T1000 (cell line): ENCODE measurements around the gene HIGD1A.

ENCODE experiments used
- DNase-seq: peaks from one replicate; lab custom pipeline; 2025; ENCODE audit warnings: mixed read lengths; lab: John Stamatoyannopoulos, UW

Gene HIGD1A

DNA sequence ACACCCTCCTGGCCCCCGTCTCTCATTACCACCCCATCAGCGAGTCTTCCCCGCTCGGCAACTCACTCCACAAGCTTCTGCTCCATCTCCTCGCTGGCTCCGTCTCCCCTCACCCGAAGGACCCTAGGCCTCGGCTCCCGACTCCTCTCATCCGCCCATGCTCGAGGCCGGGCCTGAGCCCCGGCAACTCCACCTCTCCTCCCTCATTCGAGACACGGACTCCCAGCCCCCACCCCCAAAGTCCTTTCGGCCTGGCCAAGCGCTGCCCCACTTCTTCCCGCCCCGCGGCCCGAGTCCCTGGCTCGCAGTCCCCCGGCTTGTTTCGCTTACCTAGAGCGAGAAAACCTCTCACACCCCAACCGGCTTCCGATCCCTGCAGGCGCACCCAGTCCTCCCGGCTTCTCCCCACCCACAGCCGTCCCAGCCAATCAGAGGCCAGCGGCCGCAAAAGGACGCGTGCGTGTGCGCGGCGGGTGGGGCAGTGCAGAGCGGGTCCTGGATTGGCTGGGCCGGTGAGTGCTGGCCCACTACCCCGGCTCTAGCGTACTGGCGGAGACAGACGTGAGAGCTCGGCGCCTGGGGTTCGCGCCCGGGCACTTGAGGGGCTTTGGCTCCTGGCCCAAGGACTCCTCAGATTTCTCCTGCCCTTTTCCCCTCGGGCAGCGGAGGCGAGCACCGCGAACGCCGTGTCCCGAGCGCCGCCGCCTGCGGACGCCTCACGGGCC, at the start of gene HIGD1A:
Gene HIGD1A, minus strand, starts transcription at position 385 of the 725 bp plus-strand sequence. CDS start 10,237 bp downstream, outside the sequence.
- peak; percentile 89 for DNase-seq

DNA sequence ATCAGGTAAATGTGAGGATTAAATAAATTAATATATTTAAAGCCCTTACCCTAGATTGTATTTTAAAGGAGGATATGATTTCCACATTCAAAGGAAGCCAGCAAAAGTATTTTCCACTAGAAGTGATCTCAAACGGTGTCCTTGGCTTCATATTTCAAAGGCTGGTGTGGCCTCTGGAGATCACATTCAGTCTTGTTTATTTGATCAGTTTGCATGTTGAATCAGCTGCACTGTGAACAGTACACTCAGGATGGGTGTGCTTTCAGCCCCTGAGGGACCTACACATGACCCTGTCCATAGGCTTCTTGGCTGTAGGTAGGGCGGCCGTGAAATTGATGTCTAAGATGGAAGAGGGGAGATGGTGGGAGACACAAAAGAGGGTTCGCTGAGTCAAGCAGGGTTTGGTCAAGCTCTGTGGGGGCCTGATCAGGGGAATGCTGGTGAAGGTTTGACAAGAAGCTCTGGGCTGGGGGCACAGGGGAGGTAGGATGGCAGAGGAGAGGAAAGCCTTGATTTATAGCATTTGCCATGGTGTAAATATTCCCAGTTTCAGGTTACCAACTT, 49.5 kb upstream of the HIGD1A start:
- no peak for DNase-seq

DNA sequence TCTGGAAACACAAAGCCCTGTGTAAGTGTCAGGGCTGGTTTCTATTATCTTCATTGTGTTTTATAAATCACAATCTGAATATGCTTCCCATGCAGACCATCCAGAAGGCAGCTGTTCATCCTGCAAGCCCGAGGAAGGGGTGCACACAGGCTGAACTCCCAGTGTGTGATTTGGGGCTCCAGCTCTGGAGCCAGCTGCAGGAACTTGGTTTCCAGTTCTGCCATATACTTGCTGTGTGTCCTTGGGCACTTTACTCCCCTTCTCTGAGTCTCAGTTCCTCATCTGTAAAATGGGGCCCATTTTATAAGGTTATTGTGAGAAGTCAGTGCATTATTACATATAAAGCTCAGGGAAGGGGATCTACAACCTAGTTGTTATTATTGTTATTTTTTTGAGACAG, 48.8 kb upstream of the HIGD1A start:
- no peak for DNase-seq

DNA sequence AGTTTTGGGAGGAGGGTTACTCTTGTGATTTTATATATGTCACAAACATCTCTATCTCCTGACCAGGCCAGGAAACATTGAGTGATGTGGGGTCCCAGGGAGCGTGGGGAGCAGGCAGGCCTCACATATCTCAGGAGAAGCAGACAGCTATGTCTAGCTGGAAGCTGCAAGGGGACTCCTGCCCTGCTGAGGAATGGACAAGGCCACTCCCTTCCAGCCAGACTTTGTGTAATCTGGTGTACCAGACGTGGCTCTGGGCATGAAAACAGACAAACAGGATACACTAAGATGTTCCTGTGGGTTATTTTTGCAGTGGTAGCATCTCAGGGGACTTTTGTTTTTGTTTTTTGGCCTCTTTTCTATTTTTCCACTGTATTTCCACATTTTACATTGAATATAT, 48.2 kb upstream of the HIGD1A start:
- no peak for DNase-seq

DNA sequence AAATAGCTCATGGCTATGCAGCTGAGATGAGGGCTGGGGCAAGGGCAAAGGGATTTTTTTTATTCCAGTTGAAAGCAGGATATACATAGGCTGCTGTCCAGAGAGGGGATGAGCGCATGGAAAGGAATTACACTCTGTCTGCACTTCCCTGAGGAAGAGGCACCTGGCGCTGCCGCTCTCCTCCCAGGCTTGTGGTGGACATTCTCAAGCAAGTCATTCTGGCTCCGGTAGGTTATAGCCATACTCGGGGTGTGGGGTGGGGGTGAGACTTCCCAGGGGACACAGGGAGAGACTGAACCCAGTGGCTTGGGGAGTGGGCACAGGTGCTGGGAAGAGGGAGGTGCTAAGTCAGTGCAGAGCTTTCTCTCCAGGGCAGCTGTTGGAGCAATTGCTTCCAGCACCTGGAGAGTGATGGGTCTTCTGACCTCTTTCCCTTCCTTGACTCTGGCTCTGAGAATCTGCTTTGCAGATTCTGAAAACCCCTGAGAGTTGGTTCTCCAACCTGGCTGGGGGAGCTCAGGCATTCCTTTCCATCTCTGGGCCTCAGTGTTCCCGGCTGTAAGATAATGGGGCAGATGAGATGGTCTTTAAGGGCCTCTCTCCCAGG, 47.0 kb upstream of the HIGD1A start:
- DNase-seq, result no peak

DNA sequence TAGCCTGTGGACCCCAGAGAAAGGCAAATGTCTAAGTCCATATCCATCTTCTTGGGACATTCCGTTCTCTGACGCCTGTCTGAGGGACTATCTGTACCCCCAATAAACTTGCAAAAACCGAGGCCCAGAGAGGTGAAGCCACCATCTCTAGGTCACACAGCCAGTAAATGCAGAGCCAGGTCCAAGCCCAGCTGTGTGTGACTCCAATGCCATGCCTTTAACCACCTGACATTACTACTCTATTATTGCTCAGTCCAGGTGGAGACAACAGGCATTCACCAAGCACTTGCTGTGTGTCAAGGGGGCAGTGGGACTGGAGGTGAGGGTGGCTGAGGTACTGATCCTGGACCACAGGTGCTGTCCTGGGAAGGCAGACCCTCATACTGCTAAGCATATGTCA, 46.0 kb upstream of the HIGD1A start:
- DNase-seq, result no peak

DNA sequence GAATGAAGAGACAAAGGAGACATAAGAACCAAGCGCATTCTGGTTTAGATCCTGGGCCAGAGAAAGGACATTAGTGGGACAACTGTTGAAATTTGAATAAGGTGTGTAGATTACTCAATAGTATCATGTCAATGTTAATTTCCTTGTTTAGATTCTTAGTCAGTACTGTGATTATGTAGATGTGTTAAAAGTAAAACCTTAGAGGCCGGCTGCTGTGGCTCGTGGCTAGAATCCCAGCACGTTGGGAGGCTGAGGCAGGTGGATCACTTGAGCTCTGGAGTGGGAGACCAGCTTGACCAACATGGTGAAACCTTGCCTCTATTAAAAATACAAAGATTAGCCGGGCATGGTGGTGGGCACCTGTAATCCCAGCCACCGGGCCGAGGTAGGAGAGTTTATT, 44.7 kb upstream of the HIGD1A start:
- DNase-seq, result no peak

DNA sequence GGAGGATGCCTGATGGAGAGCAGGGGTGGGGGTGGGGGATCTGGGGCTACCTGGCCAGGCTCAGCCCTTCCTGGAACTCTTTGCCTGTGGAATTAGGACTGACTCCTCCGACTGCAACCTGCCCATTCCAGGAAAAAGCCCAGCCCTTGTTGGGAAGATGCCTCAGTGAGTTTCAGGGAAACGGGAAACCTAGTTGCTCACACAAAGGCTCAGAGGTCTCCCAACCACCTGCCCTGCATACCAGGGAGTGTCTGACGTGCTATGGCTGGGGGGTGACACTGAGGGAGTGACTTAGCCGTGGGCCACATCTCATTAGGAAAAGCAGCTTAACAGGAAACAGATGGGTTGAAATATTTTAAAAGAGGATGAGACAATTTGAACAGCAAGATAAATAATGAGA, 43.4 kb upstream of the HIGD1A start:
- no peak for DNase-seq

DNA sequence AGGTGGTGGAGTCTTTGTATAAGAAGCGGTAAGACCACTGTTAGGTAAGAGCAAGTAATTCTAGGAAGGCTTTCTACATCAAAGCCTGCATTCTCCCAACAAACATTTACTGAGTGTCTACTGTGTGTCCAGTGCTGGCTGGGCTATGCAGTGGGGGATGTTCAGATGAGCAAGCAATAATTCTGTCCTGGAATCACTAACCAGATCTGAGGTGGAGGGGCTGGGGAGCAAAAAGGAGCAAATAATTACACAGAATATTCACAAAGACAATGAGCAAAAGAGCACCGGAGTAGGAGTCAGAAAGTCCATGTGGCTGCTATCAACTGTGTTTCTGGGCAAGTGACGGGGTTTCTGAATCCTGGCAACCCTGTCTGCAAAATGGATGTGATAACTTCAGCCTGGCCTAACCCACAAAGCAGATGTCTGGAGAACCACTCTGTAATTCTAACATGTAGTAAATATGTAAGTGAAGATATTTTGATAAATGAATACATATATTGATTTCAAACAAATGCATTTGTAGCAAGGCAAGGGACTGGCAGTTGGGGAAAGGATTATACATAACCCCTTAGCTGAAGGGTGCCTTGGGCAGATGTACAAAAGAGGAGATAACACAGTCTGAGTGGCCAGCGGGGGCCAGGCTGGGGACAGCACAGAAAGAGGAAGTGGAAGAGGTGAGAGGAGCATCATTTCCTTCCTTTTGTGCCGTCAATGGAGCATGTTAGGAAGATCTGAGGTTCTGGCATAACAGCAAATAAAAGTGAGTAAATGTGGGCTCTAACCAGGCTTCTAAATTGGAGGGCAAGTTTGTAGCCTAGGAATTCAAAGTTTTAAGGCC, 42.6 kb upstream of the HIGD1A start:
- DNase-seq, result no peak

DNA sequence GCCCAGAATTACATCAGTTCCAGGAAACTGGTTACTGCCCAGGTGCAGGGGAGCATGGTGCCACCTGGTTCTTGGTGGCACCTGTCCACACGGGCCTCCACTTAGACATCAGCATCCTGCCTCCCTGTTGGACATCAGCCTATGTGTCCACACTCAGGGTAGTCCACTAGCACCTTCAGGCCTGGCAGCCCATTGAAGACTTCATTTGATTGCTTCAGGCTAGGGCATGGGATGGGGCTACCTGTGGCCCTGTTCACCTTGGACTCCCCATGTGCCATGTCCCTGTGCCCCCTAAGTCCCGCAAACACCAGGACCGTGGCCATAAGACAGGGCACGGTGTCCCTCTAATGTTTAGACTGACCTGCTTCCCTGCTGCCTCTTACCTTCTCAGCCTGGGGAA, 40.5 kb upstream of the HIGD1A start:
- DNase-seq, result no peak

DNA sequence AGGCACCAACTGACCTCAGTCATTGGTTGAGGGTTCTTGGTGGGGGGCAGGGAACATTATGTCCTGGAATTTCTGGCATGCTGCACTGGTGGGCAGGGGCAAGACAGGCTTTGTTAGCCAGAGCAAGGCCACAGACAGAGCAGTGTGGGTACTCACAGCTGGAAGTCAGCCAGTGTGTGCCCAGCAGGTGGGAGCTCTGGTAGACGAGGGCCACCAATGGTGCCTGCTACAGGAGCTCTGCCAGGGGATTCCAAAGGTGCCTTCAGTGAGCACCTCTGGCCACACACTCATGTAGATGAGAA, 40.1 kb upstream of the HIGD1A start:
- no peak for DNase-seq

DNA sequence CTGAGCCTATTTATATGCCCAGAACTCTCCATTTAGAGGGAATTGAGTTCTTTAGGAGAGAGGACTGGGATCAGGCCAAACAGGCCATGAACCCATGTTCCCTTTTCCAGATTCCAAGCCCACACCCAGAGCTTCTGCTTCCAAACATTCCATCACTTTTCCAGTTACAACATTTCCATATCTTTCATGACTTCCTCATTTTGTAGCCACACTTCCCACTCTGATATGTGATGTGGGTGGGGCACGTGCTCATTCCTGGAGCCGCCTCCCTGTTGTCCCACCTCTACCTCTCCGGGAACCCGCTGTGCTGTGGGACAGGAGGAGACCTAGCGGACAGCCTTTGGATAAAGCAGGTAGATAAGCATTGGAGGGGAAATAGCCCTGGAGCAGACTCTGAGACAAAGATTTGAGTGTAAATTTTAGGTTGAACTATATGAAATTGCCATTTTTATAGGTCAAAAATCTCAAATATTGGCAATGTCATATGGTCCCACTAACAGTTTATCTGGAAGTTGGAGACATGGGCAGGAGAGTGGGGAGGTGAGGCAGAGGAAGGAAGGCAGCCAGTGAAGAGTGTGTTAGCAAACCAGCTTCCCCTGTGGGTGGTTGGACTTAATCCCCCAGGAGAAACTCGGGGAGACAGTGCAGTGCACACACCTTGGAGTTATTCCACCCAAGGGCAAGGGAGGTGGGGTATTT, 39.6 kb upstream of the HIGD1A start:
- no peak for DNase-seq

DNA sequence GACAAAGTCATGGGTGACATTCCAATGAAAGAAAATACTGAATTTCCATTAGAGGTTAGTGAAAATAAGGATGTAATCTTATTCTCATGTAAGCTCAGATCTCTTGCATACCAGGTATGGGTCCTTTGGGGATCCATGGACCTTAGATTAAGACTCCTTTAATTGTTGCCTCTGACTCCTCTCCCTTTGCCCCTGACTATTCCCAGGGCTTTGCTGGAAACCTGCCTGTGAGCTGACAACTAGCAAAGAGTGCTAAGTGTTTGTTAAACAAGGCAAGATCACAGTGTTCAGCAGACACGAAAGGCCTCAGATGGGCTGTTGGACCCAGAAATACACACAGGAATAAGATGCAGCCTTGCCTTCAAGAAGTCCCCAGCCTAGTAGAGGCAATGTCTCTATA, 37.0 kb upstream of the HIGD1A start:
- no peak for DNase-seq

DNA sequence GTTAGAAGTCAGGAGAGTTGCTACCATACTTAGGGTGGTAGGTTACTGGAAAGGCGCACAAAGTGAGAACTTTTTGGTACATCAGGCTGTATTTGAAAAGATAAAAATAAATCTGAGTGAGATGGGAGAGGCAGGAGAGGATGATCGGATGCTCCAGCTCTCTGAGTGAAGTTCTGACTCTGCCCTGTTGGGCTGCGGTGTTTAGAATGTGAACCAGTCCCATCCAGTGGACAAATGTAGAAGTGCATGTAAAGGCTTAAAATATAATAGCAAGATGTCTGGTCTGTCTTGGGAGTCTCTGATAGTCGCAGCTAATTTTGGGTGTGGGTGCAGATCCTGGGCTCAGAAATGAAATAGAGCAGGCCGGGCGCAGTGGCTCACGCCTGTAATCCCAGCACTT, 35.3 kb upstream of the HIGD1A start:
- peak; percentile 10 for DNase-seq

DNA sequence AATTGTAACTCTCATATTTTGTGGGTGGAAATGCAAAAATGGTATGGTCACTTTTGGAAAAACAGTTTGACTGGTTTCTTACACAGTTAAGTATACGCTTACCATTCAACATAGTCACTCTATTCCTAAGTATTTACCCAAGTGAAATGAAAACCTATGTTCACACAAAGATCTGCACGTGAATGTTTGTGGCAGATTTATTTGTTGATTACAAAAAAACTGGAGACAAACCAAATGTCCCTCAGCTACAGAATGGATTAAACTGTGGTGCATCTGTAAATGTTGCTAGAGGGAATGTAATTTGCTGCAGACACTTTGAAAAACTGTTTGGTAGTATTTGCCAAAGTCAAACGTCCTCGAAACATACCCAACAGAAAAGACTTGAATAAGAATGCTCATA, 34.3 kb upstream of the HIGD1A start:
- no peak for DNase-seq

DNA sequence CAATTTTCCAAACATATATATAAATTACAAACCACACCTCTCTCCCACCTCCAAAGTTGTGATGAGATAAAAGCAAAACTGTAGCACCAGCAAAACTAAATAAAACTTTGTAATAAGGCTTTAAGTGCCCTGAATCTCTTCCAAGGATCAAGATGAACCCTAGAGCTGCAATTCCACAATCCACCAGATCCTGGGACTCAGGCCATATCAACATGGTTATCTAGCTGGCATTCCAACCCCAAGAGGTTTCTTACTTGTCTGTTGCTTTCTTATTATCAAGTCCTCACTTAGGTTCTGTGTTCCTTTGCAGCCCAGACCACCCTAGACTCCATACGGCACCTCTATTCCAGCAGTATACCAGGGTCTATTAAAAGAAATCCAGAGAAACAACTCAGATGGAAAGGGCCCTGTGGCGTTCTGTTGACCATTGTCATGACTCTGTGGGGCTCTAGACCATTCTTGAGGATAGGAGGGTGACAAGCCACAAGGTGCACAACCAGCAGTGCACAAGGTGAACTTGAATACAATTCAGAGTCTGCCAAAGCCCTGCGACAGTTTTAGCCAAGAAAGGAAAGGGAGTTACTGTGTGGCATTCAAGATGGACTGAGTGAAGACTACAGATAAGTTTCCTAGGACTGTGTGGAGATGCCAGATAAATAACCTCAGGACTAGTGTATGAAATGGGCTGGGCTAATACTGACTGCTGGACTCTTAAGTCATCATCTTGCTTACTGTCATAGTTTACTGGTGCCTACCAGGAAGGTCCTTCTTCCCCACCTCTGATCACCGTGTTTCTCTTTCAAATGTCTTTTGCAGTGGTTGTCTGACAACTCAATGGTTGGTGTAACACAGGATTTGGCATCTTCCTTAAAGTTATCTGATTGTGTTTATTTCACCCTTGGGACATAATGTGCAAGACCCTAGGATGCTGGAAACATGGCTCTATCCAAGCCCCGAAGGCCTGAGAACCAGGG, 32.1 kb upstream of the HIGD1A start:
- no peak for DNase-seq

DNA sequence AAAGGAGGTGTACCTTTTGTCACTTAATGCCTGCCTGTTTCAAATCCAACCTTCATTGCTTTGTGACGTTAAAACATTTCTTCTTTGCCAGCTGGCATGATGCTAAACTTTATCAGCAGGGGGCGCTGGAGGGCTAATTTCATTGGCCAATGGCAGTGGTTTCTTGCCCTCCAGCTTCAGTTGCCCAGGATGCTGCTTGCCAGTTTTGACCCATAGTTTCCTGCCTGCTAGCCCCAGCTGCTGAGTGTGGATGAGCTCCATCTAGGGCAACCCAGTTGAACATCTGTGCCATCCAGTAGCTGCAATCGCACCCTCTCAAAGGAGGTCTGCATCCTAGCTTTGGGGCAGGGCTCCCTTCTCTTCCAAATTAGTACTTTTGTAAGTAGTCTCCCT, 27.0 kb upstream of the HIGD1A start:
- no peak for DNase-seq

DNA sequence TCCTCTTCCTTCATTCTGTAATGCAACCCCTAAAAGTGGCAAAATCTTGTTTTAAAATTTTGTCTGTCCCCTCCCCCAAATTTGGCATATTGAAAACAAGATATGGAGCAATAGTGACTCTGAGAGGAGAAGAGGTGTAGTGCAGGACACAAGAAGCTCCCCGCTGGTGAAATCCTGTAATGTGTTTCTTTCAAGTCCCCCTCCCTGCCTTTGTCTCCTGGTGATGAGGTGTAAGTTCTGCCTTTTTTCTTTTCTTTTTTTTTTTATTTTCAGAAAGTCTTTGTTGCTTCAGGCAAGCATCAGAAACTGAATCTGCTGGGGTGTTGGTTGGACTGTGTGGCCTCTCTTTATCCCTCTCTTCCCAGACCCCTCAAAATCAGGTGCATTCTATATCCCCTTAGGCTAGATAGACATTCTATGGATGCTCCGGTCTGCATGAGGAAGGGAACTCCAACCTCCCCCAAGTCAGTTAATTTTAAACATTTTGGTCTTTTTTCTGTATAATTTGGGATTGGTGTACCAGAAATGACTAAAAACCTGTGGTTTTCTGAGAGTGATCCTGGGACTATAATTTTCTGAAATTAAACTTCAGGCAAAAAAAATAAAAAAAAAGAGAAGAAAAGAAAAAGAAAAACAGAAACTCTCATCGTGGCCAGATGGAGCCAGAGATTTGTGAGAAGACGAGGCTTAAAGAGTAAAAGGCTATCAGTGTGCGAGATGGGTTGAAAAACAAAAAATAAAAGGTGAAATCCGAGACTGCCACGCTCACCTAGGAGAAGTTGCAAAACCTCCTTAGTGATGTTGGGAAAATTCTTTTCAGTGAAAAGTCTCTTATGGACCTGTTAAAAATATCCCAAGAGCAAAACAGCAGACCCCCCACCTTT, 26.4 kb upstream of the HIGD1A start:
- no peak for DNase-seq

DNA sequence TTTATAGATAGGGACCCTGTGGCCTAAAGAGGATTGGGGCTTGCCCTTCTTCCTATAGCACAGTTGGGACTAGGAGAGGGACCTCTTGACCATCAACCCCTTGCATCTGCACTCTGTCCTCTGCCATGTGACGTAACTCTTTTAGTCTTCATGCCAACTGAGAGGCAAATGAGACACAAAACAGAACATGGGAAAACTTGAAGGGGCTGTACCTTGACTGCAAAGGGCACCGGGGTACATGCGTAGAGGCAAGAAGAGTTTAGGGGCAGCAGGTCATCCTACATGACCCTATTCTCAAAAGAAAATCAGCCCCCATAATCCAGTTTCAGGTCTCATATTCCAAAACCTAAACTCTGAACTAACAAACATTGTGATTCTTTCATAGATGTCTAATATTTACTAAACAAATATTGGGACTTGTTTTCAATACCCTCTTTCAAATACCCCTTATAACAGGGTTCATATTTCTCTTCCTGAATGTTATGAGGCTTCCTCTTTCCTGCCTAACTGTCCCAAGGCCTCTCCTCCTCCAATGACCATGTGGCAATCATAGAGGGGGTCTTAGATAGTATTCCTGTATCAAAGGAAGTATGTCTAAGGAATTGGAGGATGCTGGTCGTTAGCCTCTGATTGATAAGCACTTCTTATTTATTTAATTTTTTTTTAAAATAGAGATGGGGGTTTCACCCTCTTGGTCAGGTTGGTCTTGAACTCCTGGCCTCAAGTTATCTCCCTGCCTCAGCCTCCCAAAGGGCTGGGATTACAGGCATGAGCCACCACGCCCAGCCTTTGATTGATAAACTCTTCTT, 25.5 kb upstream of the HIGD1A start:
- DNase-seq, result no peak
